Measurements from ENCODE around the gene SLC25A12.
"Not testable (repeated sequence)": the region's sequence is repeated elsewhere in the genome, so short reads cannot be mapped to it uniquely, and the experiment has no call there.

SLC25A12 gene

GRCh38 chr2:171822525-171823322, 71.3 kb downstream of the SLC25A12 start:
- DNase-seq, result no peak

DNA sequence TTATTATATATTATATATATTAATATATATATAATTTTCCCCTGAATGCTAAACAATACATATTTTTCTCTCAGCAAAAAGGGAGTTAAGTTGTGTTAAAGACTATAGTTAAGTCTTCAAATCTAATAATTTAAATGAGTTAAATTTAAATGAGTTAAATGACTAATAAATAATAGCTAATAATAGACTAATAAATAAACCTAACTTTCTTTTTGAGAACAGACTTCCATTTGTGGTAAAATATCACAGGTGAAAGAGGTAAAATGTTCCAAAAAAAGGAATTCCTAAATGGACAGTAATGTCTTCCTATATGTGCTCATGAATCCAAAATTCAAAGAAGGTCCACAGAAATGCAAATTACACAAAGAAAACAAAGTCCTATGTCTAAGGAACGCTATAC, 74.6 kb downstream of the SLC25A12 start:
- DNase-seq, result no peak

GRCh38 chr2:171814883-171815282, 79.2 kb downstream of the SLC25A12 start:
- peak in 1 of 2 donors; percentile 3 for DNase-seq

DNA sequence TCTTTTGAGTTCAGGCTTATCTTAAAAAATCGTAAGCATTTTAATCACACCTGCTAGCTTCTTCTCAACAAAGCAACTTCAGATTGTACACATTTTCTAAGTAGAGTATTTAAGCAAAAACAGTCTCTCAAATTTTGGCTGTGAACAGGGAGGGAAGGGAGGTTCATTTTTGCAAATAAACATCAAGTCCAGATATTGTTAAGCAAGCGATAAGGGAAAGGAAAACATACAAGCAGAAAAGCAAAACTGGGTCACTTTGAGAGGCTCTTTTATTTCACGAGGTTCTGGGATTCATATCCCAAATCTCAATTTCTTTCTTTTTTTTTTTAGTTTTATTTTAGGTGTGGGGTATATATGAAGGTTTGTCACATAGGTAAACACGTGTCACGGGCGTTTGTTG, 79.9 kb downstream of the SLC25A12 start:
- no peak for DNase-seq

GRCh38 chr2:171813729-171814128, 80.3 kb downstream of the SLC25A12 start:
- DNase-seq, result no peak

GRCh38 chr2:171813126-171813525, 80.9 kb downstream of the SLC25A12 start:
- DNase-seq, result no peak

DNA sequence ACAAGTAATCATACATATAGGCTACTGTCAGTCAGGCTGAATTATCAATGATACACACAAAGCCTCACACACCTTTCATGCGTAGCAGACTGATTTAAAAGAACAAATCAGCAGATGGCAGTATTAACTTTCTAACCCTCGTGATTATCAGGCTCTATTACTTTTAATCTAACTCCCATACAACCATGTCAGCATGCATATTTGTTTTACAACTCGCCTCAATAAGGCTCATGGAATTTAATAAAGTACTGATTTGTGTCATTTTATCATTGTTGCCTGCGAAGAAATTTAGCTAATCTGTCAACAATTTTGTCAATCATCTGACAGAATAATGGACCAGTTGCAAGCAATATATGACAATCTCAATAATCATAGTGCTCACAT, 82.8 kb downstream of the SLC25A12 start:
- DNase-seq, result peak in 1 of 2 donors; percentile 3

DNA sequence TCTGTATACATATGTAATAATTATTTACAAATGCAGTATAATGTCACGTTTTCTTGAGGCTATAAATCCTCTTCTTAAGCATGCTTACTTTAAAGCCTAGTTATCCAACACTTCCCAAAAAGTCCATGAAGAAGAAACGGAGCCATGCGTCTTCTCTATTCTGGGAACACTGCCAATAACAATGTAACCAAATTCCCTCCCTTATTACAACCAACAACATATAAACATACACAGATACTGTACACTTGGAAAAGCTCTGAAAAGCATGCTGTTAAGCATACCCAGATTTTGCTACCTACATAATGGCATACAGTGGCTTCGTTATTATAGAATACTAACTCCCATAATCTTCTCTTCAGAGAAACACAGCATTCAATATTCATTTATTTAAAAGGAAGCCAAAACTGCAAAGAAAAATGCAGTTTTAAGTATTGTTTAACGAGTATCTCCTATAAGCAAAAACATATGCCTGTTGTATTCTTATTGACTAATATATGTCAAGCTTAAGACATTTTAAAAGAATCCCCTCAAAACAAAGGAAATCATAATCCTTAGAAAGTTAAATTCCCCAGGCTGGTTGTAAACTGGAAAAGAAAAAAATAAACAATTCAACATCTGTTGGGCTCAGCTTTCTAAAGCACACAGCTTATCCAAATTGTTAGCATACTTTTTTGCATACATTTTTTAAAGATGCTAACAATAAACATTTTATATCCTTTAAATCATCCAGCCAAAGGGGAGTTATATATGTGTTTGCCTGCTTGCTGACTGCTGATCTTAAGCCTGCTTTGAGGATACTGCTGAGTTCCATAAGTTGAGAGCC, 83.4 kb downstream of the SLC25A12 start:
- no peak for DNase-seq

- DNase-seq, result not testable (repeated sequence)
These were observed 85.2 kb downstream of the SLC25A12 start for GRCh38 chr2:171808885-171809284.

- no peak for DNase-seq
These were observed 86.1 kb downstream of the SLC25A12 start for GRCh38 chr2:171807831-171808393.

GRCh38 chr2:171807119-171807518, 86.9 kb downstream of the SLC25A12 start:
- DNase-seq, result no peak

DNA sequence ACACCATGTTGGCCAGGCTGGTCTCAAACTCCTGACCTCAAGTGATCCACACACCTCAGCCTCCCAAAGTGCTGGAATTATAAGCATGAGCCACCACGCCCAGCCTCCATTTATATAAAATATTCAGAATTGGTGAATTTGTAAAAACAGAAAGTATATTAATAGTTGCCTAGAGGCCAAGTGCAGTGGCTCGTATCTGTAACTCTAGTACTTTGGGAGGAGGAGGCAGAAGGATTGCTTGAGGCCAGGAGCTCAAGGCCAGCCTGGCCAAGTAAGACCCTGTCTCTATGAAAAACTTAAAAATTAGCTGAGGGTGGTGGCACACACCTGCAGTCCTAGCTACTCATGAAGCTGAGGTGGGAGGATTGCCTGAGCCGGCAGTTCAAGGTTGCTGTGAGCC, 89.6 kb downstream of the SLC25A12 start:
- DNase-seq, result no peak

DNA sequence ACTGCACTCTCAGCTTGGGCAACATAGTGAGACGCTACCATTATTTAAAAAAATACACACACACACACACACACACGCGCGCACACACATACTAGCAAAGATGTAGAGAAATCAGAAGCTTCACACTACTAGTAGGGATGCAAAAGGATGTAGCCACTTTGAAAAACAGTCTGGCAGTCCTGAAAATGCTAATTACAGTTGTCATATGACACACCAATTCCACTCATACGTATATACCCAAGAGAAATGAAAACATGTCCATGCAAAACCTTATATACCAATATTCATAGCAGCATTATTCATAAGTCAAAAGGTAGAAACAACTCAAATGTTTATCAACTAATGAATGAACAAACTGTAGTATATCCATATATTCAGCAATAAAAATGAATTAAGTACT, 90.3 kb downstream of the SLC25A12 start:
- no peak for DNase-seq

DNA sequence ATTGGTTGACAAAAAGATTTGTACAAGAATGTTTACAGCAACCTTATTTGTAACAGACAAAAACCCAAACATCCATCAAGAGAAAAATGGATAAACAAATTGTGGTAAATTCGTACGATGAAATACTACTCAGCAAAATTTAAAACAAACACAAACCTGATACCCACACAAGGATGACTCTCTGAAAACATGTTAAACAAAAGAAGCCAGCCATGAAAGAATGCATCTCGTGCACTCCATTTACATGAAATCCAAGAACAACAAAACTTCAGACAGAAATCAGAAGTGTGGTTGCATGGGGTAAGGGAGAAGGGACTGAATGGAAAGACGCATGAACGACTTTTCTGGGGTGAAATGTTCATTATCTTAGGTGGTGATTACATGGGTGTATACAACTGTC, 93.4 kb downstream of the SLC25A12 start:
- no peak for DNase-seq

DNA sequence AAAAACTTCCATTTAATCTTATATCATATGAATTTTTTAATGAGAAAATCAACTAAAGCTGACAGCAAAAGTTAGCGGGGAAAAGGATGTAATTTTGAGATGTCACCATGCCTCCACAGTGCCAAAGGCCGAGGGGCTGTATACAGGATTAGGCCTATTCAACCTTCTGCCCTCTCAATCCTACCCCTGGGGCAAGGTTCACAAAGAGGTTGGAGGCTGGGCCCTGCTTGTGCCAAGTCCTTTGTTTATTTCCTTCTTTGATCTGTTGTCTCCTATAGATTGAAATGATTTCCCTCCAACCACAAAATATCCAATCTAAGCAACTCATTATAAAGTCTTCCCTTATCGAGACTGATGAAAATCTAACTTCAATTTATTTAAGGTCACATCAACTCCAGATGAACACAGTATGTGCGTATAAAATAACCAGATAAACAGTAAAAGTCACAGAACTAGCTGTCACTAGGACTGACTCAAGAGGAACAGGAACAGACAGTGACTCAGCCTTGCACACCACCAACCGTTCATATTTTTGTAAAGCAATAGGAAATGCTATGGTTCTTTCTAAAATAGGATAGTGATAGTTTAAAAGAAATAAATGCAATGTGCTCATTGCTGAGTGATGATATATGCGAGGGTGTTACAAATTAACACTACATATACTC, 95.8 kb downstream of the SLC25A12 start:
- DNase-seq, result no peak

DNA sequence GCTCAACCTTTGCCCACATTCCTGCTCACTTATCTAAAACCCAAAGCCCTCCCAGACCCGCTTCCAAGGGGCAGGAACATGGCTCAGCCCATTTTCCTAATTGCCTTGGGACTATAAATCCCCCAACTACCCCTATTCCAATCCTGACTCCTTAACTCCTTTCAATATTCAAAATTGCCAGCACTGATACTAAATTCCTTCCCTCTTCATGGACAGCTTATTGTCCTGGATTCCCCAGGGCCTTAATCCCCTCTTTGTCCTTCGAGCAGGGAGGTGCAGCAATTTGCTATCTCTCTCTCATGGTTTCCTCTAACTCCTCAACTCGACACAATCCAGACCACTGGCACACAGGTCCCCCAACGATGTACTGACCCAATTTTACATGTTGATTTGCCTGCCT, 99.1 kb downstream of the SLC25A12 start:
- DNase-seq, result no peak

DNA sequence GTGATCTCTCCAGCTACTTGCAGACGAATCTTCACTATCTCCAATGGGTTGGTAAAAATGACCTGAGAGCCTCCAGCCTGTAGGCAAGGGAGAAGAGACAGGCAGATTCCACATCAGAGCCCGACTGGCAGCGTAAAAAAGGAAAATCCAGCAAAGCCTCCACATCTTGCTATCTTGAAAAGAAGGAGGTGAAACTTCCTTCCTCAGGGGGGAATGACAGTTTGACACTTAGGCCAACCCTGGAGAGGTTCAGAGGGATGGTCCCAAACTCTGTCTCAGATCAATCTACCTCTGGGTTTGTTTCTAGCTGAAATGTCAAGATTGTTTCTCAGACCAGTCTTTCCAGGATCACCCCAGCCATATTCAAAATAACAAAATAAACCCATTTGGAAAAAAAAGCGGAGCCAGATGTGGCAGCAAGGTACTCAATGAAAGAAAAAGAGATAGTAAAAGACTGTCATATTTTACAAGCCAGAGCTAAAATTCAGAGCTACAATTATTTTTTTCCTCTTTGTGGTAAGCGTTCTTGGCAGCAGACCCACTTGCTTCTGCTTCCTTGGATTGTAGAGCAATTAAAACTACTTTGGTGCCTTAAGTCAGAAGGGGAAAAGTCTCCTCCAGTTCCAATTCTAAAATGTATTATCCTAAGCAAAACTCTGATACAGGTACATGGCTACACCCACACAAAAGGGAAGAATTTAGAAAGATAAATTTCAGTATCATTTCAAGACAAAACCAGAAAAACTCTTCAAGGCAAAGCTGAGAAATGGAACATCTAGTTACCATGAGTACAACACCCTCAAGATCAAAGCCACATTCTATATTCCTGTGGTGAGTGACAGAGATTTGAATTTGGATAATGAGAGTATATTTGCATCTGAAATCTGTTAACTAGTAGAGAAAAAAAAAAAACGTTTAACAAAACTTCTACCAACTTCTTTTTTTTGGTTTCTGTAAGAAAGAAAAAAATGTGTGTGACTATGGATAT, 100.1 kb downstream of the SLC25A12 start:
- DNase-seq, result no peak

GRCh38 chr2:171792886-171793580, 101.0 kb downstream of the SLC25A12 start:
- DNase-seq, result no peak

- no peak for DNase-seq
These were observed 101.9 kb downstream of the SLC25A12 start for GRCh38 chr2:171792157-171792556.

GRCh38 chr2:171791361-171791760, 102.7 kb downstream of the SLC25A12 start:
- DNase-seq, result no peak

- DNase-seq, result no peak
These were observed 104.1 kb downstream of the SLC25A12 start for GRCh38 chr2:171789956-171790355.

Measured in hippocampal formation (tissue), 2 donors.